Mesodermal cell (in vitro differentiated cells): ENCODE measurements around the gene COA1.
"Not testable (repeated sequence)": the region's sequence is repeated elsewhere in the genome, so short reads cannot be mapped to it uniquely, and the experiment has no call there.

Experiments
- H3K27ac ChIP-seq: 2 replicates; pipeline ENCODE4 v1.7.0; 2013; ENCODE audit warnings: mild to moderate bottlenecking, low read depth, low read length, moderate library complexity; ENCODE audit not compliant: severe bottlenecking
- H3K36me3 ChIP-seq: 2 replicates; pipeline ENCODE4 v1.7.1; 2013; ENCODE audit warnings: mild to moderate bottlenecking, low read length, moderate library complexity; ENCODE audit not compliant: control insufficient read depth, insufficient read depth
- H3K4me1 ChIP-seq: one replicate; pipeline ENCODE4 v1.7.1; 2013; ENCODE audit warnings: mild to moderate bottlenecking, low read length; ENCODE audit not compliant: insufficient read depth, control insufficient read depth, poor library complexity, severe bottlenecking
- H3K4me3 ChIP-seq: 2 replicates; pipeline ENCODE4 v1.7.0; 2013; ENCODE audit warnings: low read length, control low read depth, mild to moderate bottlenecking; ENCODE audit not compliant: insufficient read depth, poor library complexity, severe bottlenecking; ENCODE audit errors: extremely low read depth
- H3K9me3 ChIP-seq: 2 replicates; pipeline ENCODE4 v1.7.1; 2013; ENCODE audit warnings: mild to moderate bottlenecking, low read length, moderate library complexity; ENCODE audit not compliant: control insufficient read depth
- WGBS, 2 experiments: methylation state at CpG; one replicate each; pipeline ENCODE4 v1.1.5; 2013; ENCODE audit warnings: missing lambda C conversion rate in 2 of 2; ENCODE audit not compliant: insufficient coverage in 2 of 2; 5-methylcytosine and 5-hydroxymethylcytosine counted together

COA1 gene

GRCh38 chr7:43680736-43681135 is 48.6 kb downstream of the COA1 start:
- Histone ChIP-seq H3K4me1 (no peaks in the 10 kb centered on the region), H3K9me3 (peaks cover 13% of the 10 kb centered on the region), H3K27ac (no peak overlapping the region), H3K4me3 (no peak overlapping the region), H3K36me3 (no peaks in the 10 kb centered on the region)
- 93 to 100% methylated on average over 1 to 2 of the region's 3 CpGs for WGBS, 2 experiments

DNA sequence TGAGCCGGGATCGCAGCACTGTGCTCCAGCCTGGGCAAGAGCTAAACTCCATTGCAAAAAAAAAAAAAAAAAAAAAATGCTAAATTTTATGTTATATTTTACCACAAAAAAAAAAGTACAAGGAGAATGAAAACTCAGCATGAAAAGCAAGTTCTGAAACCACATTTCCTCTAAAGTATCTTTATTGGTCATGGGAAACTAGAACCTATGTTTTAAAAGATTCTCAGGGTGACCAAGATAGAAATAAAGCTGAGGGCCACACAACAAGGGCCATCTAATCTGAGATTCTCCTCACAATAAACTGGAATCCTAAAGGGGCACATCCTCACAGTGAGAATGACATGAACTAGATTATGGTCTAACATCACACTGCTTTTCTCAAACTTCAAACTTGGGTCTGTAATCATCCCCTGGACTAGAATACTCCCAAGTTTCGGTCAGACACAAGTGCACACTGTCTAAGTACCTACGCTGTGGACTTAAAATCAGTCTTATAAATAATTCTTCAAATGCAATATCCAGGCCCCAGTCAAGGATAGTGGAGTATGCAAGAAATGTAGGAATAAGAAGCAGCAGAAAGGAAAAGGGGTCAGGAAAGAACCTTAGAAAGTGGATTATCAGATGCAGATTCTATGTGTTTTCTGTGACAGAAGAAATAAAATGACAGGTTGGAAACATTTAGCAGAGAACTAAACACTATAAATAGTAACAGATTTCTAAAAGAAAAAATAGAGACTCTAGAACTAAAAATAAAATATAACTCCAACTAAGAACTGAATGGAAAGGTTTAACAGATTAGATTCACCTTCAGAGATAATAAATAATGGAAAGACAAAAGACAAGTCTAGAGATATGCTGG is 49.9 kb downstream of the COA1 start:
- Histone ChIP-seq H3K27ac (no peak overlapping the region), H3K4me1 (no peaks in the 10 kb centered on the region)

GRCh38 chr7:43678315-43678714 is 51.0 kb downstream of the COA1 start:
- no peak overlapping the region for H3K27ac ChIP-seq
- no peaks in the 10 kb centered on the region for H3K36me3 ChIP-seq
- no peaks in the 10 kb centered on the region for H3K4me1 ChIP-seq
- H3K9me3 ChIP-seq: peaks cover 6% of the 10 kb centered on the region
- no CpG with 5 or more reads among the region's 1 CpG for WGBS, 2 experiments
- no peak overlapping the region for H3K4me3 ChIP-seq

More for the DNA sequence above, 49.9 kb downstream of the COA1 start:
- Histone ChIP-seq H3K36me3 (no peaks in the 10 kb centered on the region), H3K4me3 (no peak overlapping the region), H3K9me3 (peaks cover 9% of the 10 kb centered on the region)
- 100% methylated on average over 1 of the region's 4 CpGs; no CpG with 5 or more reads in 1 of the 2 experiments for WGBS, 2 experiments

- H3K27ac ChIP-seq: no peak overlapping the region
- H3K9me3 ChIP-seq: peaks cover 10% of the 10 kb centered on the region
- peaks cover 2% of the 10 kb centered on the region for H3K36me3 ChIP-seq
- no peak overlapping the region for H3K4me3 ChIP-seq
- H3K4me1 ChIP-seq: no peaks in the 10 kb centered on the region
Measured at GRCh38 chr7:43677864-43678263, 51.5 kb downstream of the COA1 start.

DNA sequence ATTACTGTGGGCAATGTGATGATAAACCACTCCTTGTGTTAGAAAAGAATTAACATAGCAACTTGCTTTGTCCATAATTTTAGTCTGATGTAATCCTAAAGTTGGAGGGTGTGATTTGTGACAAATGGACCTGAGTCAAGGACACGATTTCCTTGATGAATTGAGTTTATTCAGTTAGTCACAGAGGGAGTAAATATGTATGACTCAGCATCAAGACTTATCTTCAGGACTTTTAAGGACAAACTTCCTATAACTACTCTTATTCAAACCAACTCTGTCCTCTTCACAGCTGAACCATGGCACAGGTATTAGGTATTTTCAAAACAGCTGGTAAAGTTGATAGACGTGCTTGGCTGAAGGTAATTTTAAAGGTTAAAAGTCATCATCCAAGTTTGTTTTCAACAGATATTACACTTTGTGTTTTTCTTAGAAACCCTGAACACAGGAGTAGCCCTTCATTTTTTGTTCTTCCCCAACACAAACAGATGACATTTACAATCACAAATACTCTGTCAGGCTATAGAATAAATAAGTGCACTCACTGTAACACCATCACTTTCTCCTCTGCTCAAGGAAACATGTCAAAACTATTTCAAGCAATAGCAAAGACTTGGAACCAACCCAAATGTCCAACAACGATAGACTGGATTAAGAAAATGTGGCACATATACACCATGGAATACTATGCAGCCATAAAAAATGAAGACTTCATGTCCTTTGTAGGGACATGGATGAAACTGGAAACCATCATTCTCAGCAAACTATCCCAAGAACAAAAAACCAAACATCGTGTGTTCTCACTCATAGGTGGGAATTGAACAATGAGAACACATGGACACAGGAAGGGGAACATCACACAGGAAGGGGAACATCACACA is 54.5 kb downstream of the COA1 start:
- peaks cover 11% of the 10 kb centered on the region for H3K9me3 ChIP-seq
- H3K36me3 ChIP-seq: peaks cover 3% of the 10 kb centered on the region
- H3K27ac ChIP-seq: no peak overlapping the region
- no peak overlapping the region for H3K4me3 ChIP-seq
- WGBS, 2 experiments: 100% methylated on average over 1 of the region's 4 CpGs; no CpG with 5 or more reads in 1 of the 2 experiments
- no peaks in the 10 kb centered on the region for H3K4me1 ChIP-seq

DNA sequence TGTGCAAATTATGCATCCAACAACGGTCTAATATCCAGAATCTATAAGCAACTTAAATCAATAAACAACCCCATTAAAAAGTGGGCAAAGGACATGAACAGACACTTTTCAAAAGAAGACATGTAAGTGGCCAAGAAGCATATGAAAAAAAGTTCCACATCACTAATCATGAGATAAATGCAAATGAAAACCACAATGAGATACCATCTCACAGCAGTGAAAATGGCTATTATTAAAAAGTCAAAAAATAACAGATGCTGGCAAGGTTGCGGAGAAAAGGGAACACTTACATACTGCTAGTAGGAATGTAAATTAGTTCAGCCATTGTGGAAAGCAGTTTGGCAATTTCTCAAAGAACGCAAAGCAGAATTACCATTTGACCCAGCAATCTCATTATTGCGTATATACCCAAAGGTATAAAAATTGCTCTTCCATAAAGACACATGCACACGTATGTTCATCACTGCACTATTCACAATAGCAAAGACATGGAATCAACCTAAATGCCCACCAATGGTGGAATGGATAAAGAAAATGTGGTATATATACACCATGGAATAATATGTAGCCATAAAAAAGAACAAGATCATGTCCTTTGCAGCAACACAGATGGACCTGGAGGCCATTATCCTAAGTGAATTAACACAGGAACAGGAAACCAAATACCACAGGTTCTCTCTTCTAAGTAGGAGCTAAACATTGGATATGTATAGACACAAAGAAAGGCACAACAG is 55.9 kb downstream of the COA1 start:
- H3K4me3 ChIP-seq, H3K36me3 ChIP-seq, H3K4me1 ChIP-seq, H3K27ac ChIP-seq: not testable (repeated sequence)
- H3K9me3 ChIP-seq: peaks cover 11% of the 10 kb centered on the region
- WGBS, 2 experiments: 88 to 96% methylated on average over 2 to 3 of the region's 5 CpGs

DNA sequence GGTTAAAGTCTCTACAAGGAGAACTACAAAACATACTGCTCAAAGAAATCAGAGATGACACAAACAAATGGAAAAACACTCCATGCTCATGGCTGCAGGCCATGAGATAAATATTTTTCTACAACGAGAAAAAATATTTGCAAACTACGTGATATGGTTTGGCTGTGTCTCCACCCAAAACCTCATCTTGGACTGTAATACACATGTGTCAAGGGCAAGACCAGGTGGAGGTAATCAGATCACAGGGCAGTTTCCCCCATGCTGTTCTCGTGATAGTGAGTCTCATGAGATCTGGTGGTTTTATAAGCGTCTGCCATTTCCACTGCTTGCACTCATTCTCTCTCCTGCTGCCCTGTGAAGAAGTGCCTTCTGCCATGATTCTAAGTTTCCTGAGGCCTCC is 57.8 kb downstream of the COA1 start:
- Histone ChIP-seq H3K4me3 (no peak overlapping the region), H3K4me1 (no peaks in the 10 kb centered on the region), H3K9me3 (peaks cover 25% of the 10 kb centered on the region), H3K27ac (no peak overlapping the region), H3K36me3 (peaks cover 9% of the 10 kb centered on the region)
- WGBS, 2 experiments: 98 to 100% methylated on average over 3 to 4 of the region's 4 CpGs

DNA sequence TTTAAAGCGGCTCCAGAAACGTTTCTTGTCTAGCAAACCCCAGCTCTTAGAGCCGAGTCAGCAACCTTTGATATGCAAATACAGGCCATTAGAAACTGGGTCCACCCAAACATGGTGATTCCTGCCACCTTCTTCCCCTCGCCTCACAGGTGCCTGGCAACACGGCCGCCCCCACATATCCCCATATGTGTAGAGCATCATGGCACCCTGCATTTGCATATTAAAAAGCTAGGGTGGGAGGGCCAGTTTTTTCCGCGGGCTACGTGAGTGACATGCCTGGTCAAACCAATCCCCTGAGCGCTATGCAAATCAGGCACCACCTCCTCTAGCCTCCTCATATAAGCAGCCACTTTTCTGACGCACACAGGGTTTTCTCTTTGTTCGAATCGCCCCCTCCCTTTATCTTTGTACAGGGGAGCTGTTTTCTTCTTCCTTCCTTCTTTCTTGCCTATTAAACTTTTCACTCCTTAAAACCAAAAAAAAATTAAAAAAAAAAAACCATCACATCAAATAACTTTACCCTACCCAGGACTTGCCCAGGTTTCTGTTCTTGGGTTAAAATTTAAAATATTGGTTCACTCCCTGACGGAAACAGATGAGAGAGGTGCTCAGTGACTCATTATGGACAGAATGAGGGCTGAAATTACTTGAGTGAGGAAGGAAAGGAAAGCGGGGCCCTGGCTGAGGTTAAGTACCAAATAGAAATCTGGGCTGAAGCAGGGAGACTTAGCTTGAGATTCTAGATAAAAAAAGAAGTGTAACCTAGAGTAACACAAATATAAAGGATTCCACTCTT is 59.8 kb downstream of the COA1 start:
- peaks cover 25% of the 10 kb centered on the region for H3K9me3 ChIP-seq
- H3K4me1 ChIP-seq: no peaks in the 10 kb centered on the region
- H3K27ac ChIP-seq: no peak overlapping the region
- WGBS, 2 experiments: 63 to 64% methylated on average over 8 of the region's 15 CpGs
- H3K36me3 ChIP-seq: peaks cover 11% of the 10 kb centered on the region
- H3K4me3 ChIP-seq: no peak overlapping the region

DNA sequence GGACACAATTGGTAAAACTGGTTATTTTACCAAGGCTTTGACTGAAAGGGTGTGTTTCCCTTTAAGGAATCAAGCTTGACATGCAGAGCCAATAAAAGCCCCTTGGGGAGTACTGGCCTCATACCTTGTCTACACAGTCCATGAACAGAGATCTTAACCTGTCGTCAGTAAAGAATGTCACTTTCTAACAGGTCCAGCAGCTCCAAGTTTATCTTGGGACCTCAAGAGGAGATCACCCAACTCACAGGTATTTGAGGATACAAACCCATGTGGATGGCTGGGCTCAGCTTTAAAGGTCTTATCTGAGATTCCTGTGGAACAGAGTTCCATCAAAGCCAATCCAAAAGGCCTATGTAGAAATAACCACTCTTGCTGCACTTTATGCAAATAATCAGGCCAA is 61.3 kb downstream of the COA1 start:
- WGBS, 2 experiments: 100% methylated on average over 1 of the region's 1 CpG; no CpG with 5 or more reads in 1 of the 2 experiments
- Histone ChIP-seq H3K27ac (no peak overlapping the region), H3K4me3 (no peak overlapping the region), H3K9me3 (peaks cover 16% of the 10 kb centered on the region), H3K4me1 (no peaks in the 10 kb centered on the region), H3K36me3 (peaks cover 12% of the 10 kb centered on the region)

GRCh38 chr7:43666938-43667337 is 62.4 kb downstream of the COA1 start:
- H3K4me1 ChIP-seq: no peaks in the 10 kb centered on the region
- no peak overlapping the region for H3K4me3 ChIP-seq
- H3K27ac ChIP-seq: no peak overlapping the region
- peaks cover 14% of the 10 kb centered on the region for H3K9me3 ChIP-seq
- H3K36me3 ChIP-seq: peaks cover 17% of the 10 kb centered on the region
